Central memory CD8-positive, alpha-beta T cell (primary cell): ENCODE data around the gene KANSL1.
"Not testable (repeated sequence)": the region's sequence is repeated elsewhere in the genome, so short reads cannot be mapped to it uniquely, and the experiment has no call there.

Experiments
- ATAC-seq: fragments of 150-1000 bp; cut with Tn5 transposase; replicated peaks from 2 replicates; pipeline ENCODE4 v1.10.0; 2022; ENCODE audit warnings: mild to moderate bottlenecking, moderate FRiP score, moderate number of reproducible peaks; ENCODE audit not compliant: poor library complexity, severe bottlenecking; ENCODE audit errors: extremely low read depth
- DNase-seq, 2 donors: peaks; one replicate each; pipeline ENCODE4 v3.0.0; 2021; ENCODE audit warnings: low spot score in 2 of 2
- H3K27ac Mint-ChIP-seq: one replicate; pipeline ENCODE4 v1.8.0; 2022; ENCODE audit warnings: low read depth, mild to moderate bottlenecking, moderate library complexity, mixed read lengths
- H3K27me3 Mint-ChIP-seq: one replicate; pipeline ENCODE4 v1.8.0; 2022; ENCODE audit warnings: mixed read lengths
- H3K36me3 Mint-ChIP-seq: one replicate; pipeline ENCODE4 v1.8.0; 2022; ENCODE audit warnings: mild to moderate bottlenecking, moderate library complexity, mixed read lengths; ENCODE audit not compliant: insufficient read depth
- H3K4me1 Mint-ChIP-seq: one replicate; pipeline ENCODE4 v1.8.0; 2022; ENCODE audit warnings: mixed read lengths
- H3K4me3 Mint-ChIP-seq: one replicate; pipeline ENCODE4 v1.8.0; 2022; ENCODE audit warnings: mild to moderate bottlenecking, moderate library complexity, mixed read lengths
- H3K9me3 Mint-ChIP-seq: one replicate; pipeline ENCODE4 v1.8.0; 2022; ENCODE audit warnings: mixed read lengths

The KANSL1 gene

DNA sequence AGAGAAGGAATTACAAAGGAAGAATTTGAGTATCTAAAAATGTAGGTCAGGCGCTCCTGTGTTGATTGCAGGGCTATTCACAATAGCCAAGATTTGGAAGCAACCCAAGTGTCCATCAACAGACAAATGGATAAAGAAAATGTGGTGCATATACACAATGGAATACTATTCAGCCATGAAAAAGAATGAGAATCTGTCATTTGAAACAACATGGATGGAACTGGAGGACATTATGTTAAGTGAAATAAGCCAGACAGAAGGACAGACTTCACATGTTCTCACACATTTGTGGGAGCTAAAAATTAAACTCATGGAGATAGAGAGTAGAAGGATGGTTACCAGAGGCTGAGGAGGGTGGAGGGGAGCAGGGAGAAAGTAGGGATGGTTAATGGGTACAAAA lies 187.1 kb downstream of the KANSL1 start:
- H3K36me3 Mint-ChIP-seq, H3K9me3 Mint-ChIP-seq, DNase-seq, ATAC-seq, H3K27ac Mint-ChIP-seq, H3K4me1 Mint-ChIP-seq, H3K27me3 Mint-ChIP-seq, H3K4me3 Mint-ChIP-seq: not testable (repeated sequence)

DNA sequence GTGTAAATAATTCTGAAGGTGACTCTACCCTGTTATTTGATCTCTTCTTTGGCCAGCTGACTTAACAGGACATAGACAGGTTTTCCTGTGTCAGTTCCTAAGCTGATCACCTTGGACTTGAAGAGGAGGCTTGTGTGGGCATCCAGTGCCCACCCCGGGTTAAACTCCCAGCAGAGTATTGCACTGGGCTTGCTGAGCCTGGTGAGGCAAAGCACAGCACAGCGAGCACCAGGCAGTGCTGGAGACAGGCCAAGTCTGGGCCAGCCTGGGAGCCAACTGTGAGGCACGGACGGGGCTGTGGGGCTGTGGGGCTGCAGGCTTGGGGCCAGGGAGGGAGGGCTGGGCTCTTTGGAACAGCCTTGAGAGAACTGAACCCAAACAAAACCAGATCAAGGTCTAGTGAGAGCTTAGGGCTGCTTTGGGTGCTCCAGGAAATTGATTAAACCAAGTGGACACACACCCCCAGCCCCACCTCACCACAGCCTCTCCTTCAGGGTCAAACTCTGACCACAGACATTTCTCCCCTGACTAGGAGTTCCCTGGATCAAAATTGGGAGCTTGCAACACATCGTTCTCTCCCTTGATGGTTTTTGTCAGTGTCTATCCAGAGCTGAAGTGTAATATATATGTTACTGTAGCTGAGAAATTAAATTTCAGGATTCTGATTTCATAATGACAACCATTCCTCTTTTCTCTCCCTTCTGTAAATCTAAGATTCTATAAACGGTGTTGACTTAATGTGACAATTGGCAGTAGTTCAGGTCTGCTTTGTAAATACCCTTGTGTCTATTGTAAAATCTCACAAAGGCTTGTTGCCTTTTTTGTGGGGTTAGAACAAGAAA lies 189.1 kb downstream of the KANSL1 start:
- H3K9me3 Mint-ChIP-seq, result no peaks in the 10 kb centered on the region

DNA sequence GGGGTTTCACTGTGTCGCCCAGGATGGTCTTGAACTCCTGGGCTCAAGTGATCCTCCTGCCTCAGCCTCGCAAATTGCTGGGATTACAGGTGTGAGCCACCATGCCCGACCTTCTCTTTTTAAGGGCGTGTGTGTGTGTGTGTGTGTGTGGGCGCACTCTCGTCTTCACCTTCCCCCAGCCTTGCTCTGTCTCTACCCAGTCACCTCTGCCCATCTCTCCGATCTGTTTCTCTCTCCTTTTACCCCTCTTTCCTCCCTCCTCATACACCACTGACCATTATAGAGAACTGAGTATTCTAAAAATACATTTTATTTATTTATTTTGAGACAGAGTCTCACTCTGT lies 190.3 kb downstream of the KANSL1 start:
- Mint-ChIP-seq H3K36me3 (peaks cover 3% of the 10 kb centered on the region), H3K27me3 (peaks cover 8% of the 10 kb centered on the region), H3K4me1 (peaks cover 6% of the 10 kb centered on the region), H3K9me3 (no peaks in the 10 kb centered on the region), H3K4me3 (no peak overlapping the region), H3K27ac (no peak overlapping the region)
- ATAC-seq (no peak), DNase-seq (no peak)

More for the DNA sequence above, 189.1 kb downstream of the KANSL1 start:
- no peak for DNase-seq
- Mint-ChIP-seq H3K27me3 (peaks cover 8% of the 10 kb centered on the region), H3K27ac (no peak overlapping the region), H3K4me1 (peaks cover 6% of the 10 kb centered on the region), H3K36me3 (peaks cover 3% of the 10 kb centered on the region), H3K4me3 (no peak overlapping the region)
- ATAC-seq, result no peak

DNA sequence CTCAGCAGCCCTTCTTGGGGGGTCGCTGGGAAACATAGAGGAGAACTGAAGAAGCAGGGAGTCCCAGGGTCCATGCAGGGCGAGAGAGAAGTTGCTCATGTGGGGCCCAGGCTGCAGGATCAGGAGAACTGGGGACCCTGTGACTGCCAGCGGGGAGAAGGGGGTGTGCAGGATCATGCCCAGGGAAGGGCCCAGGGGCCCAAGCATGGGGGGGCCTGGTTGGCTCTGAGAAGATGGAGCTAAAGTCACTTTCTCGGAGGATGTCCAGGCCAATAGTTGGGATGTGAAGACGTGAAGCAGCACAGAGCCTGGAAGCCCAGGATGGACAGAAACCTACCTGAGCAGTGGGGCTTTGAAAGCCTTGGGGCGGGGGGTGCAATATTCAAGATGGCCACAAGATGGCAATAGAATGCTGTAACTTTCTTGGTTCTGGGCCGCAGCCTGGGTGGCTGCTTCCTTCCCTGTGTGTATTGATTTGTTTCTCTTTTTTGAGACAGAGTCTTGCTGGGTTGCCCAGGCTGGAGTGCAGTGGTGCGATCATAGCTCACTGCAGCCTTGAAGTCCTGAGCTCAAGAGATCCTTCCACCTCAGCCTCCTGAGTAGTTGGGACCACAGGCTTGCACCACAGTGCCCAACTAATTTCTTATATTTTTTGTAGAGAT lies 190.8 kb downstream of the KANSL1 start:
- peak; percentile 68 to 72 for DNase-seq
- H3K27ac Mint-ChIP-seq, result no peak overlapping the region
- H3K9me3 Mint-ChIP-seq, result no peaks in the 10 kb centered on the region
- H3K4me1 Mint-ChIP-seq, result peaks cover 6% of the 10 kb centered on the region
- peak; percentile 92 for ATAC-seq
- H3K4me3 Mint-ChIP-seq, result no peak overlapping the region
- H3K36me3 Mint-ChIP-seq, result peaks cover 3% of the 10 kb centered on the region
- H3K27me3 Mint-ChIP-seq, result peaks cover 8% of the 10 kb centered on the region

DNA sequence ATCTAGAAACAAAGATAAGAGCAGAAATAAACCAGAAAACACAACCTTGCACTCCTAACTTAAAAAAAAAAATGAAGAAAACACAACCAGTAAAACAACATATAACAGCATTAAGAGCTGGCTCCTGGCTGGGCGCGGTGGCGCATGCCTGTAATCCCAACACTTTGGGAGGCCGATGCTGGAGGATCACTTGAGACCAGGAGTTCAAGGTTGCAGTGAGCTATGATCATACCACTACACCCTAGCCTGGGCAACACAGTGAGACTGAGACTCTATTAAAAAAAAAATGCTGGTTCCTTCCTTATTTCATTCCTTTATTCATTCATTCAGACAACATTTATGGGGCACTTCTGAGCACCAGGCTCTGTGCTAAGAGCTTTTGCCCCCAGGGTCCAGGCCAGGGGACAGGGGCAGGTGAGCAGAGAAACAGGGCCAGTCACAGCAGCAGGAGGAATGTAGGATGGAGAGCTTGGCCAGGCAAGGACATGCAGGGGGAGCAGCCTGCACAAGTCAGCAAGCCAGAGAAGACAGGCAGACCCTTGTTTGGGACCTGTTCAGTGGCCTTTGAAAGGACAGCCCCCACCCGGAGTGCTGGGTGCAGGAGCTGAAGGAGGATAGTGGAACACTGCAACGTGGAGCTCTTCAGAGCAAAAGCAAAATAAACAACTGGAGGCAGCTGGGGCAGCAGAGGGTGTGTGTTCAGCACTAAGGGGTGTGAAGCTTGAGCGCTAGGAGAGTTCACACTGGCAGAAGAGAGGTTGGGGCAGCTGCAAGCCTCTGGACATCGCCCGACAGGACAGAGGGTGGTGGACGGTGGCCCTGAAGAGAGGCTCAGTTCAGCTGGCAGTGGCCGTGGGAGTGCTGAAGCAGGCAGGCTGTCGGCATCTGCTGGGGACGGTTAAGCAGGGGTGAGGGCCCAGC lies 191.6 kb downstream of the KANSL1 start:
- DNase-seq (no peak), ATAC-seq (no peak)
- H3K9me3 Mint-ChIP-seq, result no peaks in the 10 kb centered on the region
- no peak overlapping the region for H3K4me3 Mint-ChIP-seq
- no peak overlapping the region for H3K27ac Mint-ChIP-seq
- peaks cover 6% of the 10 kb centered on the region for H3K4me1 Mint-ChIP-seq
- H3K36me3 Mint-ChIP-seq, result peaks cover 3% of the 10 kb centered on the region
- H3K27me3 Mint-ChIP-seq, result peaks cover 8% of the 10 kb centered on the region

DNA sequence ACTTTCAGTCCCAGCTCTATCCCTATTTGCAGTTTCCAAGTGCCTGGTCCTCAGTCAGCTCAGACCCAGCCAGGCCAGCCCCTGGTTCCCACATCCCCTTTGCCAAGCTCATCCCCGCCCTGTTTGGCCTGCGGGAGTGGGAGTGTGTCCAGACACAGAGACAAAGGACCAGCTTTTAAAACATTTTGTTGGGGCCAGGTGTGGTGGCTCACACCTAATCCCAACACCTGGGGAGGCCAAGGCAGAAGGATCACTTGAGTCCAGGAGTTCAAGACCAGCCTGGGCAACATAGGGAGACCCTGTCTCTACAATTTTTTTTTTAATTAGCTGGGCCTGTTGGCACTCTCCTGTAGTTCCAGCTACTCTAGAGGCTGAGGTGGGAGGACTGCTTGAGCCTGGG lies 192.5 kb downstream of the KANSL1 start:
- Mint-ChIP-seq H3K27me3 (peaks cover under 1% of the 10 kb centered on the region), H3K4me1 (peaks cover 6% of the 10 kb centered on the region), H3K9me3 (no peaks in the 10 kb centered on the region), H3K27ac (peak overlapping the region; percentile 42), H3K4me3 (no peak overlapping the region), H3K36me3 (peaks cover 3% of the 10 kb centered on the region)
- ATAC-seq (no peak), DNase-seq (no peak)

DNA sequence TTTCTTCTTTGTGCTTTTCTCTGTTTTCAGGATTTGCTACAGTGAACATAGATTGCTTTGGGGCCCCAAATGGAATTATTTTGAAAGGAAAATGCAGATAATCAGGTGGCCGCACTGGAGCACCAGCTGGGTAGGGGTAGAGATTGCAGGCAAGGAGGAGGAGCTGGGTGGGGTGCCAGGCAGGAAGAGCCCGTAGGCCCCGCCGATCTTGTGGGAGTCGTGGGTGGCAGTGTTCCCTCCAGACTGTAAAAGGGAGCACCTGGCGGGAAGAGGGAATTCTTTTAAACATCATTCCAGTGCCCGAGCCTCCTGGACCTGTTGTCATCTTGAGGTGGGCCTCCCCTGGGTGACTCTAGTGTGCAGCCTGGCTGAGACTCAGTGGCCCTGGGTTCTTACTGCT lies 192.9 kb downstream of the KANSL1 start:
- no peak for DNase-seq
- no peak for ATAC-seq
- Mint-ChIP-seq H3K4me3 (no peak overlapping the region), H3K27me3 (no peaks in the 10 kb centered on the region), H3K4me1 (peaks cover 6% of the 10 kb centered on the region), H3K9me3 (no peaks in the 10 kb centered on the region), H3K27ac (peak overlapping the region; percentile 42), H3K36me3 (peaks cover 5% of the 10 kb centered on the region)

DNA sequence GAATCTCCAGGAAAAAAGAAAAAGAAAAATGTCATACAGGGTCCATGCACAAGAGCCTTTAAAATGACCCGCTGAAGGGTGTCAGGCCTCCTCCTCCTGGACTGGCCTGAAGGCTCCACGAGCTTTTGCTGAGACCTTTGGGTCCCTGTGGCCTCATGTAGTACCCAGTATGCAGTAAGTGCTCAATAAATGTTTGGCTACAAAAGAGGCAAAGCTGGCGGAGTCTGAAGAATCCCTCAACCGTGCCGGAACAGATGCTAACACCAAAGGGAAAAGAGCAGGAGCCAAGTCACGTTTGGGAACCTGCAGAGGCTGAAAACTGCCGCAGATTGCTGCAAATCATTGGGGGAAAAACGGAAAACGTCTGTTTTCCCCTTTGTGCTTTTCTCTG lies 193.3 kb downstream of the KANSL1 start:
- H3K27ac Mint-ChIP-seq, result no peak overlapping the region
- no peaks in the 10 kb centered on the region for H3K27me3 Mint-ChIP-seq
- no peaks in the 10 kb centered on the region for H3K9me3 Mint-ChIP-seq
- ATAC-seq, result no peak
- DNase-seq, result no peak
- no peak overlapping the region for H3K4me3 Mint-ChIP-seq
- H3K36me3 Mint-ChIP-seq, result peaks cover 5% of the 10 kb centered on the region
- peaks cover 6% of the 10 kb centered on the region for H3K4me1 Mint-ChIP-seq

DNA sequence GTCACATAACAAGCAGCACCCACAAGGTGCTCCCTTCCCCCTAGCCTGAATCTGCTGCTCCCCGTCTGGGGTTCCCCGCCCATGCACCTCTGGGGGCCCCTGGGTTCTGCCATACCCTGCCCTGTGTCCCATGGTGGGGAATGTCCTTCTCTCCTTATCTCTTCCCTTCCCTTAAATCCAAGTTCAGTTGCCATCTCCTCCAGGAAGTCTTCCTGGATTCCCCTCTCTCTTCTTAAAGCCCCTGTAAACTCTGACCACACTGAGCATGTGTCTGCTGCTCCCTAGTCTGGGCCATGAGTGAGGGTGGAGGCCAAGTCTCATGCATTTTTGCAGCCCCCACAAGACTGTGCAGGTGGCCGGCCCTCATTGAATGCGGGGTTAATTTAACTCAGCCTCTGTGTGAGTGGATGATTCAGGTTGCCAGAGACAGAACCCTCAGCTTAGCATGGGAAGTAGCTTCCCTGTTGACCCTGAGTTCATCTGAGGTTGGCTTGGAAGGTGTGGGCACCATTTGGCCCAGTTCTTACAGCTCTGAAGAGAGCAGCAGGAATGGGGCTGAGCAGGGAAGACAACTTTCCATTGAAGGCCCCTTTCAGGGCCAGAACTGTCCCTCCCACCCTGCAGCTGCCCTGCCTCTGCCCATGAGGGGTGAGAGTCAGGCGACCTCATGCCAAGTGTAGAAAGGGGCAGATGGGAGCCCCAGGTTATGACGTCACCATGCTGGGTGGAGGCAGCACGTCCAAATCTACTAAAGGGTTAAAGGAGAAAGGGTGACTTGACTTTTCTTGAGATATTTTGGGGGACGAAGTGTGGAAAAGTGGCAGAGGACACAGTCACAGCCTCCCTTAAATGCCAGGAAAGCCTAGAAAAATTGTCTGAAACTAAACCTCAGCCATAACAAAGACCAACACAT lies 194.0 kb downstream of the KANSL1 start, which contains the start of gene STH:
TSS of gene STH (plus strand) at position 264 of the 913 bp plus-strand sequence. CDS start at position 294, 30 bp downstream.
- no peaks in the 10 kb centered on the region for H3K9me3 Mint-ChIP-seq
- H3K36me3 Mint-ChIP-seq, result peaks cover 5% of the 10 kb centered on the region
- no peaks in the 10 kb centered on the region for H3K27me3 Mint-ChIP-seq
- ATAC-seq (no peak), DNase-seq (no peak)
- H3K27ac Mint-ChIP-seq, result no peak within 1 kb of the TSS
- H3K4me1 Mint-ChIP-seq, result peaks cover 6% of the 10 kb centered on the region
- no peak within 1 kb of the TSS for H3K4me3 Mint-ChIP-seq

DNA sequence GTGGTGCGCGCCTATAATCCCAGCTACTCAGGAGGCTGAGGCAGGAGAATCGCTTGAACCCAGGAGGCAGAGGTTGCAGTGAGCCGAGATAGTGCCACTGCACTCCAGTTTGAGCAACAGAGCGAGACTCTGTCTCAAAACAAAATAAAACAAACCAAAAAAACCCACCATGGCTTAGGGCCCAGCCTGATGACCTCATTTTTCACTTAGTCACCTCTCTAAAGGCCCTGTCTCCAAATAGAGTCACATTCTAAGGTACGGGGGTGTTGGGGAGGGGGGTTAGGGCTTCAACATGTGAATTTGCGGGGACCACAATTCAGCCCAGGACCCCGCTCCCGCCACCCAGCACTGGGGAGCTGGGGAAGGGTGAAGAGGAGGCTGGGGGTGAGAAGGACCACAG lies 195.6 kb downstream of the KANSL1 start:
- Mint-ChIP-seq H3K27me3 (no peaks in the 10 kb centered on the region), H3K9me3 (no peaks in the 10 kb centered on the region)

DNA sequence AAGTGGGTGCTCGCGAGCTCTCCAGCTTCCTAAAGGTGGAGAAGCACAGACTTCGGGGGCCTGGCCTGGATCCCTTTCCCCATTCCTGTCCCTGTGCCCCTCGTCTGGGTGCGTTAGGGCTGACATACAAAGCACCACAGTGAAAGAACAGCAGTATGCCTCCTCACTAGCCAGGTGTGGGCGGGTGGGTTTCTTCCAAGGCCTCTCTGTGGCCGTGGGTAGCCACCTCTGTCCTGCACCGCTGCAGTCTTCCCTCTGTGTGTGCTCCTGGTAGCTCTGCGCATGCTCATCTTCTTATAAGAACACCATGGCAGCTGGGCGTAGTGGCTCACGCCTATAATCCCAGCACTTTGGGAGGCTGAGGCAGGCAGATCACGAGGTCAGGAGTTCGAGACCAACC lies 196.1 kb downstream of the KANSL1 start:
- H3K4me1 Mint-ChIP-seq, result peaks cover 4% of the 10 kb centered on the region
- H3K27me3 Mint-ChIP-seq, result no peaks in the 10 kb centered on the region
- ATAC-seq (no peak), DNase-seq (no peak)
- no peak overlapping the region for H3K27ac Mint-ChIP-seq
- peaks cover 5% of the 10 kb centered on the region for H3K36me3 Mint-ChIP-seq
- no peaks in the 10 kb centered on the region for H3K9me3 Mint-ChIP-seq
- H3K4me3 Mint-ChIP-seq, result no peak overlapping the region

More for the DNA sequence above, 195.6 kb downstream of the KANSL1 start:
- Mint-ChIP-seq H3K4me1 (peaks cover 6% of the 10 kb centered on the region), H3K4me3 (no peak overlapping the region), H3K36me3 (peaks cover 5% of the 10 kb centered on the region), H3K27ac (no peak overlapping the region)
- DNase-seq (no peak), ATAC-seq (no peak)
